ENCODE data around the gene IGF2BP2. TPM values are rescaled to one million over a fixed set of nuclear protein-coding genes. Genes with fewer than 3 reads are reported as not detected.

Gene IGF2BP2
- total and polyA plus RNA-seq, 9 of the 15 experiments (the other 6 are each of a cell fraction or from before 2014, with no cell fraction given) = 3.2 to 59.6 (median 30.5) TPM

DNA sequence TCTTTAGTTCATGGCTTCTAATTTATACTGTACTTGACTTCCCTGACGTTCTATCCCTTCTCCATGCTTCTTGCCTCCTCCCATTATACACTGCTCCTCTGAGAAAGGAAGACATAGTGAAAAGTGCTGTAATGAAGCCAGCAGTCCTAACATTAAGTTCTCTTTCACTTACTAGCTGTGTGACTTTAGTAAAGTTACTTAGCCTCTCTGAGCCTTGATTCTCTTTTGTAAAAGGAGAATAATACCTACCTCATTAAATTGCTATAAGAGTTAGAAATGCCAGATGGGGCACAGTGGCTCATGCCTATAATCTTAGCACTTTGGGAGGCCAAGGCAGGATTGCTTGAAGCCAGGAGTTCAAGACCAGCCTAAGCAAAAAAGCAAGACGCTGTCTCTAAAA lies 18.8 kb upstream of the IGF2BP2 start (continued):
- TF ChIP-seq, protein P1, sequence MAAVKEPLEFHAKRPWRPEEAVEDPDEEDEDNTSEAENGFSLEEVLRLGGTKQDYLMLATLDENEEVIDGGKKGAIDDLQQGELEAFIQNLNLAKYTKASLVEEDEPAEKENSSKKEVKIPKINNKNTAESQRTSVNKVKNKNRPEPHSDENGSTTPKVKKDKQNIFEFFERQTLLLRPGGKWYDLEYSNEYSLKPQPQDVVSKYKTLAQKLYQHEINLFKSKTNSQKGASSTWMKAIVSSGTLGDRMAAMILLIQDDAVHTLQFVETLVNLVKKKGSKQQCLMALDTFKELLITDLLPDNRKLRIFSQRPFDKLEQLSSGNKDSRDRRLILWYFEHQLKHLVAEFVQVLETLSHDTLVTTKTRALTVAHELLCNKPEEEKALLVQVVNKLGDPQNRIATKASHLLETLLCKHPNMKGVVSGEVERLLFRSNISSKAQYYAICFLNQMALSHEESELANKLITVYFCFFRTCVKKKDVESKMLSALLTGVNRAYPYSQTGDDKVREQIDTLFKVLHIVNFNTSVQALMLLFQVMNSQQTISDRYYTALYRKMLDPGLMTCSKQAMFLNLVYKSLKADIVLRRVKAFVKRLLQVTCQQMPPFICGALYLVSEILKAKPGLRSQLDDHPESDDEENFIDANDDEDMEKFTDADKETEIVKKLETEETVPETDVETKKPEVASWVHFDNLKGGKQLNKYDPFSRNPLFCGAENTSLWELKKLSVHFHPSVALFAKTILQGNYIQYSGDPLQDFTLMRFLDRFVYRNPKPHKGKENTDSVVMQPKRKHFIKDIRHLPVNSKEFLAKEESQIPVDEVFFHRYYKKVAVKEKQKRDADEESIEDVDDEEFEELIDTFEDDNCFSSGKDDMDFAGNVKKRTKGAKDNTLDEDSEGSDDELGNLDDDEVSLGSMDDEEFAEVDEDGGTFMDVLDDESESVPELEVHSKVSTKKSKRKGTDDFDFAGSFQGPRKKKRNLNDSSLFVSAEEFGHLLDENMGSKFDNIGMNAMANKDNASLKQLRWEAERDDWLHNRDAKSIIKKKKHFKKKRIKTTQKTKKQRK (IDR thresholded peaks at IDR 0.05; ENCODE audit: borderline replicate concordance, low read depth, low read length) = no peak
- TF ChIP-seq SRSF3 (IDR thresholded peaks at IDR 0.05; ENCODE audit: insufficient read depth, low read length) (no peak), SMAD4 (CRISPR knock-in tag; conservative IDR thresholded peaks at IDR 0.05) (no peak), CREB3 (tag; conservative IDR thresholded peaks at IDR 0.05; ENCODE audit: low read depth) (no peak), XRCC4 (IDR thresholded peaks at IDR 0.05; ENCODE audit: extremely low read depth, insufficient read depth, insufficient read length) (no peak), ADNP (tag; IDR thresholded peaks at IDR 0.05) (peak; percentile 83), KDM1A (IDR thresholded peaks at IDR 0.05) (peak; percentile 66 to 79), ZNF668 (CRISPR knock-in tag; IDR thresholded peaks at IDR 0.05) (no peak), SNRNP70 (optimal IDR thresholded peaks at IDR 0.05; ENCODE audit: low read depth, low read length) (no peak), CBX3 (IDR thresholded peaks at IDR 0.05; ENCODE audit: borderline replicate concordance in 1 of 2, low read length in 2 of 2) (no peak), SMARCA5 (IDR thresholded peaks at IDR 0.05) (0 out of 2 replicates have a peak, but pooled peaks have one; percentile 36), SRSF7 (optimal IDR thresholded peaks at IDR 0.05; ENCODE audit: low read depth, low read length) (no peak), CREB1 (IDR thresholded peaks at IDR 0.05) (no peak), CREB1 (CRISPR knock-in tag; IDR thresholded peaks at IDR 0.05) (no peak), ZKSCAN1 (IDR thresholded peaks at IDR 0.05; ENCODE audit: low read depth, low read length) (no peak)
- TF ChIP-seq, protein P2, sequence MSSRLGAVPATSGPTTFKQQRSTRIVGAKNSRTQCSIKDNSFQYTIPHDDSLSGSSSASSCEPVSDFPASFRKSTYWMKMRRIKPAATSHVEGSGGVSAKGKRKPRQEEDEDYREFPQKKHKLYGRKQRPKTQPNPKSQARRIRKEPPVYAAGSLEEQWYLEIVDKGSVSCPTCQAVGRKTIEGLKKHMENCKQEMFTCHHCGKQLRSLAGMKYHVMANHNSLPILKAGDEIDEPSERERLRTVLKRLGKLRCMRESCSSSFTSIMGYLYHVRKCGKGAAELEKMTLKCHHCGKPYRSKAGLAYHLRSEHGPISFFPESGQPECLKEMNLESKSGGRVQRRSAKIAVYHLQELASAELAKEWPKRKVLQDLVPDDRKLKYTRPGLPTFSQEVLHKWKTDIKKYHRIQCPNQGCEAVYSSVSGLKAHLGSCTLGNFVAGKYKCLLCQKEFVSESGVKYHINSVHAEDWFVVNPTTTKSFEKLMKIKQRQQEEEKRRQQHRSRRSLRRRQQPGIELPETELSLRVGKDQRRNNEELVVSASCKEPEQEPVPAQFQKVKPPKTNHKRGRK (tag; IDR thresholded peaks at IDR 0.05) = no peak
- TF ChIP-seq, protein P3, sequence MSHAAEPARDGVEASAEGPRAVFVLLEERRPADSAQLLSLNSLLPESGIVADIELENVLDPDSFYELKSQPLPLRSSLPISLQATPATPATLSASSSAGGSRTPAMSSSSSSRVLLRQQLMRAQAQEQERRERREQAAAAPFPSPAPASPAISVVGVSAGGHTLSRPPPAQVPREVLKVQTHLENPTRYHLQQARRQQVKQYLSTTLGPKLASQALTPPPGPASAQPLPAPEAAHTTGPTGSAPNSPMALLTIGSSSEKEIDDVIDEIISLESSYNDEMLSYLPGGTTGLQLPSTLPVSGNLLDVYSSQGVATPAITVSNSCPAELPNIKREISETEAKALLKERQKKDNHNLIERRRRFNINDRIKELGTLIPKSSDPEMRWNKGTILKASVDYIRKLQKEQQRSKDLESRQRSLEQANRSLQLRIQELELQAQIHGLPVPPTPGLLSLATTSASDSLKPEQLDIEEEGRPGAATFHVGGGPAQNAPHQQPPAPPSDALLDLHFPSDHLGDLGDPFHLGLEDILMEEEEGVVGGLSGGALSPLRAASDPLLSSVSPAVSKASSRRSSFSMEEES (CRISPR knock-in tag; IDR thresholded peaks at IDR 0.05) = no peak
- TF ChIP-seq, protein P4, sequence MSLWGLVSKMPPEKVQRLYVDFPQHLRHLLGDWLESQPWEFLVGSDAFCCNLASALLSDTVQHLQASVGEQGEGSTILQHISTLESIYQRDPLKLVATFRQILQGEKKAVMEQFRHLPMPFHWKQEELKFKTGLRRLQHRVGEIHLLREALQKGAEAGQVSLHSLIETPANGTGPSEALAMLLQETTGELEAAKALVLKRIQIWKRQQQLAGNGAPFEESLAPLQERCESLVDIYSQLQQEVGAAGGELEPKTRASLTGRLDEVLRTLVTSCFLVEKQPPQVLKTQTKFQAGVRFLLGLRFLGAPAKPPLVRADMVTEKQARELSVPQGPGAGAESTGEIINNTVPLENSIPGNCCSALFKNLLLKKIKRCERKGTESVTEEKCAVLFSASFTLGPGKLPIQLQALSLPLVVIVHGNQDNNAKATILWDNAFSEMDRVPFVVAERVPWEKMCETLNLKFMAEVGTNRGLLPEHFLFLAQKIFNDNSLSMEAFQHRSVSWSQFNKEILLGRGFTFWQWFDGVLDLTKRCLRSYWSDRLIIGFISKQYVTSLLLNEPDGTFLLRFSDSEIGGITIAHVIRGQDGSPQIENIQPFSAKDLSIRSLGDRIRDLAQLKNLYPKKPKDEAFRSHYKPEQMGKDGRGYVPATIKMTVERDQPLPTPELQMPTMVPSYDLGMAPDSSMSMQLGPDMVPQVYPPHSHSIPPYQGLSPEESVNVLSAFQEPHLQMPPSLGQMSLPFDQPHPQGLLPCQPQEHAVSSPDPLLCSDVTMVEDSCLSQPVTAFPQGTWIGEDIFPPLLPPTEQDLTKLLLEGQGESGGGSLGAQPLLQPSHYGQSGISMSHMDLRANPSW (CRISPR knock-in tag; IDR thresholded peaks at IDR 0.05) = no peak
